ENCODE measurements around the gene ZBTB42.

- no peak for TF ChIP-seq CTCF (IDR thresholded peaks at IDR 0.05 in 4 of 5, conservative IDR thresholded peaks at IDR 0.05 in 1 of 5)
- TF ChIP-seq POLR2A (IDR thresholded peaks at IDR 0.05): no peak
These were observed 21.0 kb upstream of the ZBTB42 start for GRCh38 chr14:104779776-104780512.
